Measurements from ENCODE around the gene PYURF.

Gene PYURF

DNA sequence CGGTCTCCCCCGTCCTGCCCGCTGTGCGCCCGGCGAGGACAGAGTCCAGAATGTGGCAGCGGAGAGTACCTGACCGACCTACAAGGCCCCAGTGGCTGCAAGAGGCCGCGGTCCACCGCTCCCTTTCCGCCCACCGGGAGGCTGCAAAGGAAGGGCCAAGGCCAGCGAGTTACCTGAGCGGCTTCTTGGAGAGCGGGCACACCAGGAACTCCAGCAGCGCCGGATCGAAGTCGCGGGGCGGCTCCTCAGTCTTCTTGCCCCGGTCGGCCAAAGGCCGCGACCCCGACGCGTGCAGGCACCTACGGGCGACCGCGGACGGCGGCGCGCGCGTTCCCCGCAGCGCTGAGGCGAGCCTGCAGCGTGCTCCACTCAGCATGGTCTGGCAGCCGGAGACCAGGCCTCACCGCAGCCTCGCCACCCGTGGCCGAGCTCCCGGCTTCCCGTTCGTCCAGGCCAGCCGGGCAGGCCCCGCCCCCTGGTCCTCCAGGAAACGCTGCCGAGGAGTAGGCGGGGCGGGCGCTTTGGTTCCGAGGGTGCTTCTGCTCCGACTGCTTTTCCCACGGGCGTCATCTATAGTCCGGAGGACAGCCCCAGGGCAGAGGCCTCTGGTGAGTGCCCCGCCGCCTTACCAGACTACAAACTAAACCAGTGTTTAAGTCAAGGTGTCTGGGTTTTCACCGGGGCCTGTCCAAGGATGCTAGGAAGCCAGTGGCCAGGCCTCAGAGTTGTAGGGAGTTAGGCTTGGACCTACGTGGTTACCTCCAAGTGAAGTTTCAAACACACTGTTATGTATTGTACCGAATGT is at the start of gene PYURF:
TSS of gene PYURF (minus strand) at position 452 of the 805 bp plus-strand sequence. CDS start at position 376, 76 bp downstream.
- peak; percentile 37 to 53 (median 44) for DNase-seq

- no peak for DNase-seq
These were observed 46.4 kb upstream of the PYURF start for GRCh38 chr4:88570001-88570400.

DNA sequence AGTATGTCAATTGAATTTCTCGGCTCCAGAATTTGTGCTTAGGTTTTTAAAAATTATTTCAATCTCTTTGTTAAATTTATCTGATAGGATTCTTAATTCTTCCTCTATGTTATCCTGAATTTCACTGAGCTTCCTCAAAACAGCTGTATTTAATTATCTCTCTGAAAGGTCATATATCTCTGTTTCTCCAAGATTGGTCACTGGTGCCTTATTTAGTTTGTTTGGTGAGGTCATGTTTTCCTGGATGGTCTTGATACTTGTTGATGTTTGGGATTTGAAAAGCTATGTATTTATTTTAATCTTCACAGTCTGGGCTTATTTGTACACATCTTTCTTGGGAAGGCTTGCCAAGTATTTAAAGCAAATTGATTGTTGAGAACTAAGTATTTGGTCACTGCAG is 44.0 kb upstream of the PYURF start:
- DNase-seq, result no peak

- no peak for DNase-seq
These were observed 26.2 kb upstream of the PYURF start for GRCh38 chr4:88549815-88550214.

DNA sequence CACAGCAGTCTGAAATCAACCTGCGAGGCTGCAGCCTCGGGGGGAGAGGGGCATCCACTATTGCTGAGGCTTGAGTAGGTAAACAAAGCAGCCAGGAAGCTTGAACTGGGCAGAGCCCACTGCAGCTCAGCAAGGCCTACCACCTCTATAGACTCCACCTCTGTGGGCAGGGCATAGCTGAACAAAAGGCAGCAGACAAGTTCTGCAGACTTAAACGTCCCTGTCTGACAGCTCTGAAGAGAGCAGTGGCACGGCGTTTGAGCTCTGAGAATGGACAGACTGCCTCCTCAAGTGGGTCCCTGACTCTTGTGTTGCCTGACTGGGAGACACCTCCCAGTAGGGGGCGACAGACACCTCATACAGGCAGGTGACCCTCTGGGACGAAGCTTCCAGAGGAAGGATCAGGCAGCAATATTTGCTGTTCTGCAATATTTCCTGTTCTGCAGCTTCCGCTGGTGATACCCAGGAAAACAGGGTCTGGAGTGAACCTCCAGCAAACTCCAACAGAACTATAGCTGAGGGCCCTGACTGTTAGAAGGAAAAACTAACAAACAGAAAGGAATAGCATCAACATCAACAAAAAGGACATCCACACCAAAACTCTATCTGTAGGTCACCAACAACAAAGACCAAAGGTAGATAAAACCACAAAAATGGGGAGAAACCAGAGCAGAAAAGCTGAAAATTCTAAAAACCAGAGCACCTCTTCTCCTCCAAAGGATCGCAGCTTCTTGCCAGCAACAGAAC is 15.9 kb upstream of the PYURF start:
- DNase-seq, result peak; percentile 47 to 71 (median 52)

GRCh38 chr4:88537709-88538108 is 14.1 kb upstream of the PYURF start:
- DNase-seq, result no peak

- no peak for DNase-seq
These were observed 11.6 kb upstream of the PYURF start for GRCh38 chr4:88535090-88535755.

DNA sequence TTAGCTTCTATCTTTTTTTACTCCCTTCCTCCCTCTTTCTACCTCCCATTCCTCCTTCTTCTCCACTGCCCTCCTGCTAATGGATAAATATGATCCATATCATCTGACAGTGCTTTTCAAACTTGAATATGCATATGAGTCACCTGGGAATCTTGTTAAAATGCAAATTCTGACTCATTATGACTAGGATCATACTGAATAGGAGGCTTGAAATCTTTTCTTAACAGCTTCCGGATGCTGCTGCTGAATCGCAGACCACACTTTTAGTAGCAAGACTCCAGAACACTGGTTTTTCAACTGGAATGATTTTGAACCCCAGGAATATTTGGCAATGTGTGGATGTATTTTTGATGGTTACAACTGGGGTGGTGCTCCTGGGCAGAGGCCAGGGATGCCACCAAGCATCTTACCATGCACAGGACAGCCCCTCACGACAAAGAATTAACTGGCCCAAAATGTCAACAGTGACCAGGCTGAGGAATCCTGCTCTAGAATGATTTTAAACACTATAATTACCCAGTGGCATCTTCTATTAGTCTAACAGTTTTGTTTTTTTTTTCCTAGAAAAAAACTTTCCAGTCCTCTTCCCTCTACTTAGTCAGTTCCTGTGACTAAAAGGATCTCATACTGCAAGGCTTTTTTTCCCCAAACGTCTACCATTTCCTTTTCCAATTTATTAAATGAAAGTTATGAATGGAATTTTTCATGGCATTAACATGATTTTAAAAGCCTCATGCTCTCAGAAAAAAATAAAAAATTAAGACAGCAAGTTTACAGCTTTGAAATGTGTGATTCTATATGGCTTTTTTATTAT is 10.6 kb upstream of the PYURF start:
- DNase-seq, result no peak

DNA sequence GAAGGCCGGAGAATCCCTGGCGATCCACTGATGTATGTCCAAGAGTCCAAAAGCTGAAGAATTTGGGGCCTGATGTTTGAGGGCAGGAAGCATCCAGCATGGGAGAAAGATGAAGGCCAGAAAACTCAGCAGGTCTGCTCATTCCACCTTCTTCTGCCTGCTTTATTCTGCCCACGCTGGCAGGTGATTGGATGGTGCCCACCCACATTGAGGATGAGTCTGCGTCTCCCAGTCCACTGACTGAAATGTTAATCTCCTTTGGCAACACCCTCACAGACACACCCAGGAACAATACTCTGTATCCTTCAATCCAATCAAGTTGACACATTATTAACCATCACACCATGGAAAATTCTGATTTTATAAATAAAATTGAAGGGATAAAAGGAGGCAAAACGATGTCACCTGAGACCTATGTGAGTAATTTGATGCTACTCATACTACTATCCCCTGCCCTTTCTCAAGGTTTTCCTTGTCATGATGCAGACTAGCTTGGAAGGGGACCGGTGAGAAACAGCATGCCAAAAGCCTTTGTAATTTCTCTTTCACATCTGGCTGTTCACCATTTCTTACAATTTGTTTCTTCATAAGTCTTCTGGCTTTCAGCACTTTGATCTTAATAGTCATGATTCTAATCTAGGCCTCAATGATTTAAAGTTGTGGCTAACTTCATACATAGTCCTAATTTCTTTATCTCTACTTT is 9.7 kb upstream of the PYURF start:
- DNase-seq, result no peak

DNA sequence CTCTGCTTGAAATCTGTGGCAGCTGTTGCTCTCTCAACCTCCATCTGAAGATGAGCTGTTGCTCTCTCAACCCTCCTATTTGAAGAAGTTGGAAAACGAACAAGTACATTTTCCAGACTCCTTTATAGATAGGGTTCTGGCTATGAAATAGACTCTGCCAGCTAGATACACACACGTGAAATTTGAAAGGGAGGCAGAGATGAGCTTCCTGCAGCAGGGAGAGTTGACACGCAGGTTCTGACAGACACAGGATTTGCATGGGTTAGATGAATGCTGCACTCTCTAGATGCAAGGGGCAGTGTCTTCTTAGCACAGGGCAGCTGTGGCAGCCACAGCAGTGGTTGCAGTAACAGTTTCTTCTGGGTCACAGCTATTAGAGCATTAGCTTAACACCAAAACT is 8.0 kb upstream of the PYURF start:
- no peak for DNase-seq

GRCh38 chr4:88528861-88529260 is 5.3 kb upstream of the PYURF start:
- no peak for DNase-seq

DNA sequence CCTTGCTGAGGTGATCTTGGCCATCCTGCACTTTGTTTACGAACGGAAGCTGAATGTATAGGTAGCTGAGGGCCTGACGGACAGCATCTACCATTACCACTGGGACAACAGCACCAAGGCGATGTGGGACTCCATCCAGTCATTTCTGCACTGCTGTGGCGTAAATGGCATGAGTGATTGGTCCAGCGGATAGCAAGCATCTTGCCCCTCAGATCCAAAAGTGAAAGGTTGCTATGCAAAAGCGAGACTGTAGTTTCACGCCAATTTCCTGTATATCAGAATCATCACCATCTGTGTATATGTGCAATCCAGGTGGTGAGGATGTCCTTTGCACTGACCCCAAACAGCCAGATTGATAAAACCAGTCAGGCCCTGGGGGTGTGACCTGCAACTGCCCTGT is 4.2 kb upstream of the PYURF start:
- no peak for DNase-seq

DNA sequence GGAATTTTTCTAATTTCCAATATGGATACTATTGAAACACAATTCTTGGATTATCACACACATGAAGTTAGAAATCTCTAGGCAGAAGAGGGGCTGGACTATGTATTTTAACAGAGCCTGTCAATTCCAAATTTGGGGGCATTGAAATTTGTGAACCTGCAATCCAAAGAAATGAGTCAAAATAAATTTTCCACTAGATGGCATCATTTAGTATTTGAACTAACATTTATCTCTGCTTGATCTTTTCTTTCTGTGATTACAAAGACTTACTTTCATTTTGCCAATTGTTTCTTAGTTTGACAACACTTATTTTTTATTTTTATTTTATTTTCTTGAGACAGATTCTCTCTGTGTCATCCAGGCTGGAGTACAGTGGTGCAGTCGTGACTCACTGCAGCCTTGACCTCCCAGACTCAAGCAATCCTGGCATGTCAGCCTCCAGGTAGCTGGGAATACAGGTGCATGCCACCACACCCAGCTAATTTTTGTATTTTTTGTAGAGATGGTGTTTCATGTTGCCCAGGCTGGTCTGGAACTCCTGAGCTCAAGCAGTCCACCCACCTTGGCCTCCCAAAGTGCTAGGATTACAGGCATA is 2.7 kb upstream of the PYURF start:
- DNase-seq, result no peak

- no peak for DNase-seq
These were observed 595 bp upstream of the PYURF start for GRCh38 chr4:88524171-88524570.

DNA sequence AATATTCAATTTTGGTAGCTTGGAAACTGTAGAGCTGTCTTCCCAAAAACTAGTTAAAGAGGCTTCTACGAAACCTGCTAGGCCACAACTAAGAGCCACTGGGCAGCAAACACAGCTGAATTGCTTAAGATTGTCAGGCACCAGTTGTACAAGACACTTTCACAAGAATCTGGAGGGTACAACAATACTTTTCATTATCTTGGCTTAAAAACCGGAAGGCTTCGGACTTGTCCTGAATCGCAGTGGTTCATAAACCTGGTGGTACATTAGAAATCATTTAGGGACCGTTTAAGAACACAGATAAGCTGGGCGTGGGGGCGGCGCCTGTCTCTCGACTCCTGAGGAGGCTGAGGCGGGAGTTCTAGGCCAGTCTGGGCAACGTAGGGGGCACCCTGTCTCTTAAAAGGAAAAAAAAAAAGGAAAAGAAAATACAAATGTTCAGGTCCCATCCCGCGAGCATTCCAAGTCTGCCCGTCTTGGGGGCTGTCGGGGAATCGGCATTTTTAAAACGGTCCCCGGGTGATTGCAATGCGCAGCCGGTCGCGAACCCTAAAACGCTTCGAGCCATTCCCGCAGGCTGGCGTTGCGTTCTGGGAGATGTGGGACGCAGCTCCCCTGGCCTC is 763 bp downstream of the PYURF start:
- peak in 1 of 4 experiments; percentile 9 for DNase-seq

GRCh38 chr4:88518911-88519310 is 4.7 kb downstream of the PYURF start:
- DNase-seq, result no peak

- no peak for DNase-seq
These were observed 5.8 kb downstream of the PYURF start for GRCh38 chr4:88517825-88518224.

DNA sequence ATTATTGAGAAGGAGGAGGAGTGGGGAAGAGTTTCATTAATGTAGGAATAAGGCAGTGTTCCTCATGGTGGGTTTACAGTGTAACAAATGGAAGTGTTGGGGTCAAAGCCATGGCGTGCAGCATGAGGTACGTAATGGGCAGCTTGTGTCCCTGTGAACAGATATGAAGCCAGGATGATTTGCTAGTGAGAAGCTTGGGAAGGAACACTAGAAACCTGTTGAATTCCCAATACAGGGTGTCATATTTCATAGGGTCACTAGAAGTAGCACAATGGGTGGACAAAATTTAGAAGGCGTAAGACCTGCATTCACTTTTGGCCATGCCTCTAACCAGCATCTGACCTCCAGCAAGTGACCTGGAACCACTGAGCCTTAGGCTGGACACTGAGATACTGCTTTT is 6.8 kb downstream of the PYURF start:
- no peak for DNase-seq

- no peak for DNase-seq
These were observed 8.7 kb downstream of the PYURF start for GRCh38 chr4:88514557-88515511.

GRCh38 chr4:88511236-88511635 is 12.3 kb downstream of the PYURF start:
- DNase-seq, result no peak

All from activated CD4-positive, CD25-positive, alpha-beta regulatory T cell (primary cell).